COLO668 (cell line): ENCODE data around the gene CLP1.

Source experiments
- DNase-seq: peaks from one replicate; lab custom pipeline; 2025; ENCODE audit not compliant: unreplicated experiment; lab: John Stamatoyannopoulos, UW

Gene CLP1

DNA sequence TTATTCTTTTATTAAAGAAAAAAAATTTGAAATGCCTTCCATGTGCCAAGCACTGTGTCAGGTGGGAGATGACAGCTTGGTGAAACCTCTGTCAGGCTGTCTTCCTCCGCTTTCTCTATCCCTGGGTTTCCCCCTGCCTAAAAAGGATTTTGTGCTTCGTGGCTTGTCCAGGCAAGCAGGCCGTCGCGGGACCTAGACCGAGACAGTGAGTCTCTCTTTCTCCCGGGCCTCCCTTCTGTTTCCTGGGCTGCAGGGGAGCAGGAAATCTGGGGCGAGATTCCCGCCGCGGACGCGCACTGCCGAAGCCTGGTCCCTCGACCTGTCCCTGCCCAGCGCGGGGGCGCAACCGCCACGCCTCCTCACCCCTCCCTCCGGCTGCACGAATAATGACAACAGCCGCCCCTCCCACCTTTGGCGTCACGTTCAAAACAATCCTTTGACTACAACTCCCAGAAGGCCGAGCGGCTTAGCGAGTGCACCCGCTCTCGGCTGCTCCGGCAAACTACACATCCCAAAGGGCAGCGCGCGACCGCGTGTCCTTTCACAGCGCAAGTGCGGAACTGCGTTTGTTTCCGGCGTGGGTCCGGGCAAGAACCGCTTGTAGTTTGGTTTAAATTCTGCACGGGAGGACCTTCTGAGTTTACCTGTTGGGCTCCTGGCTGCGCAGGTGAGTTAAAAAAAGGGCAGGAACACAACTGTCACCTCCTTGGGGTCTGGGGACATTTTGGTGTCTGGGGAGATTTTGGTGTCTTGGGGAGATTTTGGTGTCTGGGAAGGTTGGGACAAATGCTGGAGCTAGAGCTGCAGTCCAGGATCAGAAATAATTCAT lies at the start of gene CLP1:
CLP1 (plus strand) TSS at position 569 of the 829 bp plus-strand sequence. CDS start 1,715 bp downstream, outside the sequence.
- DNase-seq: peak; percentile 98

DNA sequence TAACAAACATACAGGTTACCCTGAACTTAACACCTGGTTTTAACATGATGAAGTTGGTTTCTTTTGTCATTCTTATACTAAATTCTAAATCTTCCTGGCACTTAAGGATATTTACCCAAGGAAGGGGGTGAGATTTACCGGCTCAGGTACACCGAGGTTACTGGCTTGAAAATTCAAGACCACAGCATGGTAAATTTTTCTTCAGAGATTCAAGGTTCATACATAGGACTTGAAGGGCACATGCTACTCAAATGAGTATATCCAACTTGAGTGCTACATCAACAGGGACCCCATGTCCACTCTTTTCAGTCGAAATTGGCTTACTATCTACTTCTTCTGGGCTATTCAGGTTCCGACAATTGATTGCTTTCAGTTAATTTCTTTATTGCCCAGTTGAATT lies 47.4 kb upstream of the CLP1 start:
- DNase-seq: no peak

GRCh38 chr11:57614234-57614772 lies 43.3 kb upstream of the CLP1 start:
- DNase-seq: no peak

DNA sequence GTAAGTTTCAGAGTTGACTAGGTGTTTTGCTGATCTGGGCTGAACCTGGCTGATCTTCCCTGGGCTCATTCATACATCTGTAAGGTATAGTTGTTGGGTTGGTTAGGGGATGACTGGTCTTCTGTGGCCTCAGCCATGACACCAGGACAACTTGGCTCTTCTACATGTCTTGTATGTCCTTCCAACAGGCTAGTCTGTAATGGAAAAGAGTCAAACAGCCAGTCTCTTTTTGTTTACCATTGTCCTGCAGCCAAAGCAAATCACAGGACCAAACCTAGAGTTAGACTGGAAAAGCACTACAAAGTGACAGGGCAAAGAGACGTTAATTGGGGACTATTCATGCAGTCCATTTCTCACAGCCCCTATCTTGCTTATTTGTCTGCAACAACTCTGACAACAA lies 42.3 kb upstream of the CLP1 start:
- no peak for DNase-seq

- no peak for DNase-seq
Measured at GRCh38 chr11:57616595-57616994, 41.0 kb upstream of the CLP1 start.

- DNase-seq: no peak
Measured at GRCh38 chr11:57618438-57618837, 39.1 kb upstream of the CLP1 start.

DNA sequence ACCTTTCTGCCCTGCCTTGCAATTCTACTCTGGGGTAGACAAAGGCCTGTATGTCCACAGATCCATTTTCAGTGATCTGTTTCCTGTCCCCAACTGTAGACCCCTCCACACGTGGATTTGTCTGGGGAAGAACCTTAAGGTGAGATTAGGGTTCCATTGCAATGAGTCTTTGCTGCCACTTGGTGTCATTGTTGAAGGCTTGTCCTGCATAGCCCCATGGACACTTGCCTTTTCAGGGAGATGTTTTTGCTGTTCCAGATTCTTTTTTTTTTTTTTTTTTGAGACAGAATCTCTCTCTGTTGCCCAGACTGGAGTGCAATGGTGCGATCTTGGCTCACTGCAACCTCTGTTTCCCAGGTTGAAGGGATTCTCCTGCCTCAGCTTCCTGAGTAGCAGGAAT lies 38.2 kb upstream of the CLP1 start:
- no peak for DNase-seq

- no peak for DNase-seq
Measured at GRCh38 chr11:57620467-57620866, 37.1 kb upstream of the CLP1 start.

DNA sequence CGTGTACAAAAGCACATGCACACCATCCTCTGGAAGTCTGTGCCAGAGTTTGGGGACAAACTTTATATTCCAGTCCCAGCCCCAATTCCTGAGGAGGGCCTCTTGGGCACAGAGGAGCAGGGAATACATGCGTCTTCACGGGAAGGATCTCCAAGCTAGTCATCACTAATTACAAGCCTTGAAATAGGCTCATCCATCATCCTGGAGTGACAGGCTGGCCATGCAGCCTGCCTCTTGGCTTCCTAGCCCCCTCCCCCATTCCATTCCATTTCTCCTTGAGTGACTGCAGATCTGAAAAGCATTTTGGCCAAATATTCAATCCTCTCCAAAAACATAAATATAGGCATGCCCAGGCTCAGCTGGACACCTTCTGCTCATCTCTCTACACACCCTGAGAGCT lies 35.3 kb upstream of the CLP1 start:
- DNase-seq: no peak

DNA sequence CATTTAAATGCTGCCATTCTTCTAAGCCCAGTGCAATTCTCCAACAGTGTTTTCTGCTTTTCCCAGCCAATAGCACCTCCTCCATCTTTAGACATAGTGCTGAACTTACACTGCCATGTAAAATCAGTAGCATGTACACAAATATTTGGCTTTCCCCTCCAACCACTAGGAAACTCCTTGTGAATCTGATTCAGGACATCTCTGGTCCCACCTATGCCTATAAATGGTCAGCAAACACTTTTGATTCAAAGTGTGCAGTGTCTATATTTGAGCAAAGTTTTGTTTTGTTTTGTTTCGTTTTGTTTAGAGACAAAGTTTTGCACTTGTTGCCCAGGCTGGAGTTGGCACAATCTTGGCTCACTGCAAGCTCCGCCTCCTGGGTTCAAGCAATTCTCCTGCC lies 32.7 kb upstream of the CLP1 start:
- no peak for DNase-seq

DNA sequence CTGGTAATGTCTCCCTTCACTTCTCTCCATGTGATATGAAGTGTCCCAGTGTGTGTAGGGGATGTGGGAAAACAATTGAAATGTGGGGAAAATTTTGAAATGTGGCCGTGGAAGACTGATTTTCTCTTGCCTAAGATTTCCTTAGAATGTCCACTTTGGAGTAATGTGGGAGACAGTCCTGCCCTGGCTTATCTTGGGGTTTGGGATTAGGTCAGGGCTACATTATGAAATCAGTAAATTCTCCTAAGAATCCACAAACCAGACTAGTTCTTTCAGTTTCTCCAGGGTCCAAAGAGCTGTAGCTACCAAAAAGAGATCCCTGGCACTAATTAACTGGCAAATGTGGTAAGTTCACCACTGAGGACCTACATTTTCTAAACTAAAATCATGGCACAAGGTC lies 30.7 kb upstream of the CLP1 start:
- DNase-seq: no peak

DNA sequence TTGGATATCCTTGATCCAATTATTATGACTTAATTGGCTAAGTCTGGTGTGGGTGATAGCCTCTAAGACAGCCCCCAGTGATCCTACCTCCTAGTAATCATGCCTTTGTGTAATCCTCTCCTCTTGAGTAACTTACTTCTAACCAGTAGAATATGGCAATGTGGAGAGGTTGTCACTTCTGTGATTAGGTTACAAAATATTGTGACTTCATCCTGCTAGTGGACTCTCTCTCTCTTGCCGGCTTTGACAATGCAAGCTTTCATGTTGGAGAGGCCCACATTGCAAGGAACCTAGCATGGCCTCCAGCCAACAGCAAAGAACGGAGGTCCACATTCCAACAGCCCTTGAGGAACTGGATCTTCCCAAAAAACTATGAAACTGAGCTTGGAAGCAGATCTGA lies 27.4 kb upstream of the CLP1 start:
- no peak for DNase-seq

DNA sequence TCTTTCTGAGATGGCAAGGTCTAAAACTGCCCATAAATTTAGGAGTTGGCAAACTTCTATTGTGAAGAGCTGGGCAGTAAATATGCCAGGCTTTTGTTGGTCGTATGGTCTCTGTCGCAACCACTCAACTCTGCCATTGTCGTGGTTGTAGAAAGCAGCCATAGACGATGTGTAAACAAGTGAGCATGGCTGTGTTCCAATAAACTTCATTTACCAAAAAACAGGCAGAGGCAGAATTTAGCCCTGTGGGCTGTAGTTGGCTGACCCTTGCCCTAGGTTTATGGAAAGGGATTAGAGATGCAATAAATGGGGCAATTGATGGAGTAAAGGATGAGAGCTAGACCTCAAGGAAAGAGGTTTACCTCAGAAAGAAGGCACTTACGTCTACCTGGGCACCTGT lies 25.4 kb upstream of the CLP1 start:
- no peak for DNase-seq

- DNase-seq: no peak
Measured at GRCh38 chr11:57633394-57634070, 24.0 kb upstream of the CLP1 start.

DNA sequence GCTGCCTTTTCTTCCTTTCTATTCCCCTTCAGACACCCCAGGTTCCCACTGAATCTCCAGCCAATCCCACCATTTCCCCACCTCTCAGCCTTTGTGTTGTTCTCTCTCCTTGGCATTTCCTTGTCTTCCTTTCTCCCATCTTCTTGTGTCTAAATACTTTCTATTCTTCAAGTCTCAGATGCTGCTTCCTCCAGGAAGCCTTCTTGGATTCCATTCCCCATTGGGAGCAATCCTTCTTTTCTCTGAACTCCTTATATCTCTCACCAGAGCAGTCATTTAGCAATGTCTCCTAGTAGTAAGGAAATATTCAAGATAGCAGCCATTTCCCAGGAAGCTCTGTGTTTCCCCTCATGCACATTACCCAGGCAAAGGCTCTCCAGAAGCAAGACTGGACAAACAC lies 23.3 kb upstream of the CLP1 start:
- DNase-seq: no peak

DNA sequence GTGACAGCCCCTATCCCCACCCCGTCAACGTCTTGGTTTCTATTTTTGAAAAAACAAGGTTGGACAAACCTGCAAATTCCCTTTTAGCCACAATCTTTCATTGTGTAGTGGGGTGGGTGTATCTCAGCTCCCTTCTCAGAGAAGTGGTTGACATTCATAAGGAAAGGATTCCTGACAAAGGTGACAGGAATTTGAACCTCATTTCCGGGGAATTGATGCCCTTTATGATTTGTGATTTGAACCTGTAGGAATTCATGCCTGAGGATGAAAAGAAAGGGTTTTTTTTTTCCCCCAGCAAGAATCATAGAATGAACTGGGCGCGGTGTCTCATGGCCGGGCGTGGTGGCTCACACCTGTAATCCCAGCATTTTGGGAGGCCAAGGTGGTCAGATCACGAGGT lies 22.3 kb upstream of the CLP1 start:
- DNase-seq: no peak

GRCh38 chr11:57637626-57638004 lies 19.9 kb upstream of the CLP1 start:
- no peak for DNase-seq

DNA sequence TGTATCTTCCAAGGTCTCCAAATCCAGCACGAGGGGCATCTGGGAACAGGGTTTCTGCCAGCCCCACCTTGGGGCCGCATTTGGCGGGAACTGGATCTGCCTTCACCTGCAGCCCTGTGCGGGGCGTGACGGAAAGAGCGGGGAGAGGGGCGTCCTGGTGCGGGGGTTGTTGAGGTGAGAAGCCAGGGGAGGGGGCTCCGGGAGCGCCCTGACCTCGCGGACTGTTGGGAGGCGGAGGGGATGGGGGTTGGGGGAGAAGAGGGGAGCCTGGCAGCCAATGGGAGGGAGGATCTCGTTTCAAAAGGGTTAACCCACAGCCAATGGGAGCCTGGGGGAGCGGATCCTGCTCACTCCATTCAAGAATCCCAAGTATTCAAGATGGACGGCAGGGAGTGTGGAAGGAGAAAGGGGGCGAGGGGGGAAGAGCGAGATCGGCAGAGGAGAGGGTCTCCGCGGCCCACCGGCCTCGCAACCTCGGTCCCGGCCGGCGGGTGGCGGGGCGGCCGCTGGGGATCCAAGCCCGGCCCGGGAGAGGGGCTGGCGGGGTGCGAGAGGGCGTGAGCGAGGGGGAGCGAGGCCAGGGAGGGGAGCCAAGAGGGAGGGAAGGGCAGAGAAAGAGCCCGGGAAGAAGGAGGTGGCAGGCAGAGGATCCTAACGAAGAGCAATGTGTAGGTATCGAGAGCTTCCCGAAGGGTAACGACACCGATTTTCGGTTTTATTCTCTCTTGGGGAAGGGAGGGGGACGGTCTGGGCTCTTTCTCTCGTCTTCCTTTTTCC lies 19.4 kb upstream of the CLP1 start:
- no peak for DNase-seq

- DNase-seq: no peak
Measured at GRCh38 chr11:57638811-57639320, 18.7 kb upstream of the CLP1 start.

DNA sequence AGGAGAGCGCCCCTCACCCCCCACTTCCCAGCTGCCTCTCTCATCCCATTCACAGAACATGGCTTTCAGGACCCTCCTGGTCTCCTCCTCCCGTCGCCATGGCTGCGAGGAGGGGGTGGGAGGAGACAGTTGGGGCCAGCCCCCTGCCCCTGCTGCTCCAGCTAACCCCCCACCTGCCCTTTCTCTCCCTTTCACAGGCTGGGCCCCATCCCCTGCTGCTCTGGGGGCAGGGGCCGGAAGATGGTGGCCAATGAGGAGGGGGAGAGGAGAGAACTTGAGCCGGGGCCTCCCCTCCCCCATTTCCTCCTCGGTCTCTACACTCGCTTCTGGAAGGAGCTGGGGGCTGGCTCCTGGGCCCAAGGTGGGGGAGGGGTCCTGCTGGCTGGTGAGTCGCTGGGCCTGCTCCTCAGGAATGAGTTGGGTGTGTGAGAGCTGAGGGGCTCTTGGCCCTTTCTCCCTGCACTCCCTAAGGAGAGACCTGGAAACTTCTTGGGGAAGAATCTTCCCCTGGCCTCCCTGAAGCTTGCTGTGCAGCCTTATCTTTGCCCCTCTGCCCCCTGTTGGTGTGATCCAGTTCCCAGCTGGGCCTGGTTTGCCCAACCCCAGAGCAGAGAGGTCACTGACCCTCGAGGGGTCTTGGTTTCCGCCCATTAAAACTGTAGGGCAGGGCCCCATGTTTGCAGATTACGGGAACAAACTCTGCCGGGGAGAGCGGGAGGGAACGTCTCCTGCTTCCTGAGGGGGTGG lies 18.1 kb upstream of the CLP1 start:
- no peak for DNase-seq
